HEK293T (cell line): ENCODE results near the gene DCTD.

Experiments
- CTCF ChIA-PET: fragments of 350-600 bp; formaldehyde crosslinking; extraction: SDS; loops from one replicate; lab custom pipeline; 2021; ENCODE audit warnings: antibody characterized with exemption, inconsistent platforms; lab: Yijun Ruan, JAX
- POLR2A ChIA-PET: fragments of 350-600 bp; formaldehyde crosslinking; extraction: SDS; loops from one replicate; lab custom pipeline; 2020; ENCODE audit warnings: antibody characterized with exemption, inconsistent platforms; lab: Yijun Ruan, JAX
- DNase-seq: peaks from one replicate; pipeline ENCODE4 v3.0.0; 2012; ENCODE audit warnings: mixed read lengths; ENCODE audit errors: extremely low spot score
- ARNT ChIP-seq: fragments of 450-650 bp; IDR thresholded peaks from 2 replicates; pipeline ENCODE4 v1.6.1; 2017; ENCODE audit warnings: mild to moderate bottlenecking
- BHLHE40 ChIP-seq: fragments of 450-650 bp; IDR thresholded peaks from 2 replicates; pipeline ENCODE4 v1.6.1; 2016; ENCODE audit warnings: mild to moderate bottlenecking, moderate library complexity, borderline replicate concordance
- CTBP1 ChIP-seq: fragments of 450-650 bp; IDR thresholded peaks from 2 replicates; pipeline ENCODE4 v1.6.1; 2016; ENCODE audit warnings: borderline replicate concordance
- ELF4 ChIP-seq: fragments of 450-650 bp; IDR thresholded peaks from 2 replicates; pipeline ENCODE4 v1.6.1; 2017; ENCODE audit warnings: antibody characterized with exemption
- FOXA1 ChIP-seq: fragments of 450-650 bp; IDR thresholded peaks from 2 replicates; pipeline ENCODE4 v1.6.1; 2016; ENCODE audit warnings: mild to moderate bottlenecking
- FOXK2 ChIP-seq: fragments of 450-650 bp; IDR thresholded peaks from 2 replicates; pipeline ENCODE4 v1.6.1; 2016; ENCODE audit warnings: mild to moderate bottlenecking
- FOXM1 ChIP-seq: fragments of 450-650 bp; IDR thresholded peaks from 2 replicates; pipeline ENCODE4 v1.6.1; 2017; ENCODE audit warnings: mild to moderate bottlenecking, borderline replicate concordance
- HDGF ChIP-seq: fragments of 450-650 bp; IDR thresholded peaks from 2 replicates; pipeline ENCODE4 v1.6.1; 2017; ENCODE audit warnings: antibody characterized with exemption, borderline replicate concordance
- L3MBTL2 ChIP-seq: fragments of 450-650 bp; conservative IDR thresholded peaks from 2 replicates; pipeline ENCODE4 v1.6.1; 2016; ENCODE audit warnings: mild to moderate bottlenecking
- LEF1 ChIP-seq: fragments of 450-650 bp; IDR thresholded peaks from 2 replicates; pipeline ENCODE4 v1.6.1; 2017; ENCODE audit warnings: mild to moderate bottlenecking, borderline replicate concordance
- NFRKB ChIP-seq: fragments of 450-650 bp; IDR thresholded peaks from 2 replicates; pipeline ENCODE4 v1.6.1; 2016; ENCODE audit warnings: mild to moderate bottlenecking, moderate library complexity
- SP1 ChIP-seq: fragments of 450-650 bp; IDR thresholded peaks from 2 replicates; pipeline ENCODE4 v1.6.1; 2017
- SUZ12 ChIP-seq: fragments of 450-650 bp; IDR thresholded peaks from 2 replicates; pipeline ENCODE4 v1.6.1; 2016; ENCODE audit warnings: mild to moderate bottlenecking
- TARDBP ChIP-seq: fragments of 450-650 bp; IDR thresholded peaks from 2 replicates; pipeline ENCODE4 v1.6.1; 2016
- ZNF384 ChIP-seq: fragments of 450-650 bp; IDR thresholded peaks from 2 replicates; pipeline ENCODE4 v1.6.1; 2016
- TF ChIP-seq, protein P1 (sequence below): fragments of 450-650 bp; IDR thresholded peaks from 2 replicates; pipeline ENCODE4 v1.6.1; 2016

Gene DCTD

DNA sequence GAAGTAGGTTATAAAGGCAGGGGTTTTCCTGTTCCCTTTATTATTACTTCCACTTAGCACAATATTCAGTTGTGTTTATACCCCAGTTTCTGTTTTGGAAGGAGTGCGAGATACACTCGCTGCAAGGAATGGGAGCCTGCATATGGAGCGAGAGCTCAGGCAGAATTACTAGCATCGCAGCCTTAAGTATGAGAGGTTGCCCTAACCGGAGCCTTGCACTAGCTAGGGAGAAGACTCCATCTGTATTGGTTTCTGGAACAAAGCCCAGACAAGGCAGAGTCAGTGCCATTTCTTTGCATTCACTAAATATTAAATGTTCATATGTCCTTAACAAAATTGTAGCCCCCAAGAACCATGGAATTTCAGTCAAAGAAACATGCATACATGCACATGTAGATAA lies 6.2 kb upstream of the DCTD start:
- POLR2A ChIA-PET, result no interaction called here
- CTCF ChIA-PET, result interaction anchor here (0.6 to 1.7 kb wide), 2 partner anchors 15 to 182 kb away, joined by 3 to 4 read pairs; no protein-coding TSS in a partner anchor
- no peak for TF ChIP-seq ELF4
- no peak for TF ChIP-seq L3MBTL2
- TF ChIP-seq FOXM1, result no peak
- no peak for TF ChIP-seq CTBP1
- TF ChIP-seq TARDBP, result no peak
- TF ChIP-seq NFRKB, result no peak
- no peak for TF ChIP-seq FOXA1
- no peak for TF ChIP-seq HDGF
- TF ChIP-seq SUZ12, result no peak
- no peak for TF ChIP-seq FOXK2
- TF ChIP-seq, protein P1, sequence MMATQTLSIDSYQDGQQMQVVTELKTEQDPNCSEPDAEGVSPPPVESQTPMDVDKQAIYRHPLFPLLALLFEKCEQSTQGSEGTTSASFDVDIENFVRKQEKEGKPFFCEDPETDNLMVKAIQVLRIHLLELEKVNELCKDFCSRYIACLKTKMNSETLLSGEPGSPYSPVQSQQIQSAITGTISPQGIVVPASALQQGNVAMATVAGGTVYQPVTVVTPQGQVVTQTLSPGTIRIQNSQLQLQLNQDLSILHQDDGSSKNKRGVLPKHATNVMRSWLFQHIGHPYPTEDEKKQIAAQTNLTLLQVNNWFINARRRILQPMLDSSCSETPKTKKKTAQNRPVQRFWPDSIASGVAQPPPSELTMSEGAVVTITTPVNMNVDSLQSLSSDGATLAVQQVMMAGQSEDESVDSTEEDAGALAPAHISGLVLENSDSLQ, result no peak
- DNase-seq, result no peak

DNA sequence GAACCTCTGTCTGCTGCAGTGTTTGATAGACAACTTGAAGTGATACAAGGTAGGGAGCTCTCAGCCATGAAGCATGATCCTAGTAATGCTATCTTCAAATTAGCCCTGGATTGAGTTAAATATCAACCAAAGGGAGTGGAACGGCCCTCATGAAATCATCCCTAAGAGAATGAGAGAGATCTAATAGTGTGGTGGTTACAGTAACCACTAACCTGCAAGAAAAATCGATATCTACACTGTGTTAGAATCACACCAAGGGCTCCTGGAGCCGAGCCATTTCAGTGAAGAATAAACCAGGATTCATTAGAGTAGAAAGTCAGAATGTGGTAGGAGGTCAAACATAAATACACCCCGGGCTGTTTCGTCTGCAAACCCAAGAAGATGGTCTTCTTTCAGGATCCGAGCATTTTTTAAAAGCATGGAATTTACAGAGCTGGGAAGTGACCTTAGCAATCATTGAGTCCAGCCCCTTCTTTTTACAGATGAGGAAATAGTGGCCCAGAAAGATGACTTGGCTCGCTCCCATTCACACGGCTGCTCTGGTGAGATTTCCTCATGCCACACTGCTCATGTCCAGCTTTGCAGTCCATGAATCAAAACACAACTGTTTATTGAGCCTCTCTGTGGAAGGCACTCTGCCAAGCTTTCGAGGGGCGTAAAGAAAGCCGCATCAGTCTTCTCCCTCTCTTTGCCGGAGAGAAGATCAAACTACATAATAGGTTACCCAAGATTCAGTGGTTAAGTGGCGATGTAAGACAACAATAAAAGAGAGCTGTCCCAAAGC lies 5.5 kb upstream of the DCTD start:
- DNase-seq, result no peak
- ChIA-PET POLR2A (no interaction called here), CTCF (interaction anchor here (0.5 to 1.7 kb wide), 3 partner anchors 16 to 1641 kb away, joined by 3 to 4 read pairs (median 3); no protein-coding TSS in a partner anchor)
- TF ChIP-seq FOXA1 (no peak), ARNT (no peak), TARDBP (no peak), BHLHE40 (no peak), ZNF384 (no peak), CTBP1 (no peak), SP1 (no peak)

DNA sequence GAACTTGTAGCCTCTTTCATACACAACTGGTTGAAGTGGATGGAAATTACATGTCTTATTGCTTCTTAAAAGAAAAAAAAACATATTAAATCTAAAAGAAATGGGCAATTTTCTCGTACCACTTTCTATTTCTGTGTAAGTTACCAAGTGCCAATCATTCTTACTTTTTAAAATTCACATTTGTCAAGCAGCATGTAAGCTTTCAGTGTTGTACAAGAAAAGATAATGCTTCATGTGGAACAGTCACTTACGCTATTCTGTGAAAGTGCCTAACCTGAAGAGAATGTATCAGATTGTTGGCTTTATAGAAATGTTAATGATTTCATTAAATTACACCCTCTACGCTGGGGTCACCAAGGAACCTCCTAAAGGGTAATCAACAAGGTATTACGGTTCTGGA lies 4.4 kb upstream of the DCTD start:
- CTCF ChIA-PET, result interaction anchor here (0.6 kb wide), 1 partner anchor 170 kb away, joined by 6 read pairs; no protein-coding TSS in a partner anchor
- no peak for DNase-seq
- POLR2A ChIA-PET, result no interaction called here
- no peak for TF ChIP-seq BHLHE40
- TF ChIP-seq TARDBP, result no peak
- no peak for TF ChIP-seq HDGF

DNA sequence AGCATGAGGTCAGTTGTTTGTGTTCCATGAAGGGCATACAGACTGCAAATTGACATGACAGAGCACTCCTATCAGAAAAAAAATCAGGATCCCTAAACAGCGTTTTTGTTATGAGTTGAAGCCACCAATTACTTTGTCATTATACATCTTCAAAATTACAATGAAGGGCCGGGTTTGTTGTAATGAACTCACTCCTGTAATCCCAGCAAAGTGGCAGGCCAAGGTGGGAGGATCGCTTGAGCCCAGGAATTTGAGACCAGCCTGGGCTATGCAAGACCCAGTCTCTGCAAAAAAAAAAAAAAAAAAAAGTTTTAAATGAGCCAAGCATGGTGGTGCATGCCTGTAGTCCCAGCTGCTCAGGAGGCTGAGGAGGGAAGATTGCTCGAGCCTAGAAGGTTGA lies 3.5 kb upstream of the DCTD start:
- TF ChIP-seq L3MBTL2, result no peak
- no peak for TF ChIP-seq BHLHE40
- no peak for TF ChIP-seq LEF1
- TF ChIP-seq SP1, result no peak
- TF ChIP-seq FOXA1, result no peak
- no peak for TF ChIP-seq NFRKB
- no peak for TF ChIP-seq HDGF
- TF ChIP-seq FOXK2, result no peak
- TF ChIP-seq ZNF384, result no peak
- TF ChIP-seq FOXM1, result no peak
- TF ChIP-seq SUZ12, result no peak
- no peak for TF ChIP-seq ELF4
- TF ChIP-seq, protein P1, result no peak
- no peak for DNase-seq
- ChIA-PET POLR2A (no interaction called here), CTCF (no interaction called here)

DNA sequence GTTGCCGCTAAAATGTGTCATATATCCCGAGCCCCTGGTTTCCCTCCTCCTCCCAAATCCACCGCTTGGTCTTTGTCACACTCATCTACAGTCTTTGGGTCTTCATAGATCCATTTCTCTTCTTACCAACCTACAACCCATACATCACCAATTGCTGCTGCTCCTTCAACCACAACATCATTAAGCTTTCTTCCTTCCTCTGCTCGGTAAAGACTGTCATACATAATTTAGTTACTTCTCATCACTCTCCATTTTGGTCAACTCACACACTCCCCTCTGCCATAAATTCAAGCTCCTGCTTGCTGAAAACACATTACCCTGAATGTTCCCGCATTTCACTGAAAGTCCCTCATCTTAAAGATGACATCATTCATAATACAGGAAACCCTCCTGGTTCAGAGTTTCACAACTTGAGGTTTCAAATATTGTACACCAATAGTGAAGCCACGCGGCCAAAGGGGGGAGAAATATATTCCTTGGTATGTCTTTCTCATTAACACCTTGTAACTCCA lies 1.7 kb upstream of the DCTD start:
- TF ChIP-seq, protein P1, result no peak
- TF ChIP-seq FOXM1 (no peak), SP1 (no peak), BHLHE40 (no peak), ARNT (no peak), FOXK2 (no peak), L3MBTL2 (no peak), NFRKB (no peak), HDGF (no peak), LEF1 (no peak), ZNF384 (no peak), SUZ12 (no peak), FOXA1 (no peak), TARDBP (no peak), ELF4 (no peak), CTBP1 (no peak)
- ChIA-PET CTCF (interaction anchor here (1.0 to 1.8 kb wide), 2 partner anchors 20 to 344 kb away, joined by 4 to 6 read pairs; no protein-coding TSS in a partner anchor), POLR2A (interaction anchor here (1.2 kb wide), 1 partner anchor 50 kb away, joined by 3 read pairs; no protein-coding TSS in a partner anchor)
- no peak for DNase-seq

DNA sequence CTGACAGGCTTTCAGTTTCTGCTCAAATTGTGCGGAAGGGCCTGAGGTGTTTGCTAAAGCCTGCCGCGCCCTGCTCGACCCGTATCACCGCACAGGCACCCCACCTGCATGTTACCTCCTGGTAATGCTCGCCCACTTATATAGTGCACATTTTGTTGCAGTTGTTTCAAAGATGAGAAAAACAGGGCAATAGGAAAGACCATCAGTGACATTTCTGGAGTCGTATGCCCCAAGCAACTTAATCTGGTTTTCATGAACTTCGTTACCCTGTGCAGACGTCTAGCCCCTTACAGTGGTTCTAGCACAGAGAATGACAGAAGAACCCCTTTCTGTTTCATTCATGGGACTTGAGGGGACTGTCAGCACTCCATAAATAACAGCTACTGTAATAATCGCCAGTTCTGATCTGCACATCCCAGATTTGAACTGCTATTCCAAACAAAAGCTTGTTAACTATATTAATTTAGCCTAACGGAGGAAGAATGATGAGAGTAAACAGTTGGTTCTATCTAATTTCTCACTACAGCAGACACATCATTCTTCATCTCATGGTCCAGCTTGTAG lies 940 bp upstream of the DCTD start:
- DNase-seq, result no peak
- no peak for TF ChIP-seq ELF4
- no peak for TF ChIP-seq ARNT
- no peak for TF ChIP-seq FOXA1
- no peak for TF ChIP-seq TARDBP
- TF ChIP-seq BHLHE40, result no peak
- TF ChIP-seq NFRKB, result no peak
- TF ChIP-seq LEF1, result no peak
- TF ChIP-seq, protein P1, result no peak
- TF ChIP-seq CTBP1, result no peak
- no peak for TF ChIP-seq FOXM1
- no peak for TF ChIP-seq L3MBTL2
- no peak for TF ChIP-seq FOXK2
- TF ChIP-seq SUZ12, result no peak
- TF ChIP-seq ZNF384, result no peak
- CTCF ChIA-PET, result interaction anchor here (0.6 to 1.8 kb wide), 6 partner anchors 18 to 604 kb away, joined by 3 to 6 read pairs (median 4); no protein-coding TSS in a partner anchor
- POLR2A ChIA-PET, result interaction anchor here (1.0 to 1.2 kb wide), 3 partner anchors 14 to 49 kb away, joined by 3 read pairs; no protein-coding TSS in a partner anchor
